Panc1 (cell line): Measurements from ENCODE around the gene SPECC1.

ENCODE experiments used
- POLR2AphosphoS5 ChIP-seq: IDR thresholded peaks from 2 replicates; pipeline ENCODE4 v1.6.1; 2012; ENCODE audit warnings: mild to moderate bottlenecking, low read depth, low read length, moderate library complexity
- SIN3A ChIP-seq: IDR thresholded peaks from 2 replicates; pipeline ENCODE4 v1.6.1; 2012; ENCODE audit warnings: low read depth, mild to moderate bottlenecking, low read length, moderate library complexity, borderline replicate concordance; ENCODE audit not compliant: insufficient read depth
- TCF7L2 ChIP-seq: IDR thresholded peaks from 2 replicates; pipeline ENCODE4 v1.6.1; 2011; ENCODE audit warnings: mild to moderate bottlenecking, low read depth, low read length, inconsistent platforms
- TF ChIP-seq, protein P1 (sequence below): fragments of 450-650 bp; IDR thresholded peaks from 2 replicates; pipeline ENCODE4 v1.5.1; 2017; ENCODE audit warnings: mild to moderate bottlenecking
- TF ChIP-seq, protein P2 (sequence below), 2 experiments: IDR thresholded peaks; 2 replicates each; pipeline ENCODE4 v1.6.1; 2011 to 2012; ENCODE audit warnings: low read depth in 2 of 2, control low read depth in 1 of 2, low read length in 1 of 2, mild to moderate bottlenecking in 1 of 2, moderate library complexity in 1 of 2; ENCODE audit not compliant: insufficient read depth in 1 of 2

DNA sequence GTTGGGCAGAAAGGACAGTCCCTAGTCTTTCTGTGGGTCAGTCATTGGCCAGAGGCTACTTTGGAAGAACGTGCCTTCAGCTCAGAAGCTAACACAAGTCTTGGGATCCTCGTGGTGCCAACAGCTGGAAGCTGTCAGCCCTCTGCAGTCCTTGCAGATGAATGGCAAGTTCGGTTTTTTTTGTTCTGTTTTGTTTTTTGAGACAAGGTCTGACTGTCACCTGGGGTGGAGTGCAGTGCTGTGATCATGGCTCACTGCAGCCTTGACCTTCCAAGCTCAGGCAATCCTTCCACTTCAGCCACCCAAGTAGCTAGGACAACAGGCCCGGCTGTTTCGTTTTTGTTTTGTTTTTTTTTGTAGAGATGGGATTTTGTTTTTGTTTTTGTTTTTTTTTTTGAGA is 149.4 kb downstream of the SPECC1 start:
- TF ChIP-seq, protein P1, sequence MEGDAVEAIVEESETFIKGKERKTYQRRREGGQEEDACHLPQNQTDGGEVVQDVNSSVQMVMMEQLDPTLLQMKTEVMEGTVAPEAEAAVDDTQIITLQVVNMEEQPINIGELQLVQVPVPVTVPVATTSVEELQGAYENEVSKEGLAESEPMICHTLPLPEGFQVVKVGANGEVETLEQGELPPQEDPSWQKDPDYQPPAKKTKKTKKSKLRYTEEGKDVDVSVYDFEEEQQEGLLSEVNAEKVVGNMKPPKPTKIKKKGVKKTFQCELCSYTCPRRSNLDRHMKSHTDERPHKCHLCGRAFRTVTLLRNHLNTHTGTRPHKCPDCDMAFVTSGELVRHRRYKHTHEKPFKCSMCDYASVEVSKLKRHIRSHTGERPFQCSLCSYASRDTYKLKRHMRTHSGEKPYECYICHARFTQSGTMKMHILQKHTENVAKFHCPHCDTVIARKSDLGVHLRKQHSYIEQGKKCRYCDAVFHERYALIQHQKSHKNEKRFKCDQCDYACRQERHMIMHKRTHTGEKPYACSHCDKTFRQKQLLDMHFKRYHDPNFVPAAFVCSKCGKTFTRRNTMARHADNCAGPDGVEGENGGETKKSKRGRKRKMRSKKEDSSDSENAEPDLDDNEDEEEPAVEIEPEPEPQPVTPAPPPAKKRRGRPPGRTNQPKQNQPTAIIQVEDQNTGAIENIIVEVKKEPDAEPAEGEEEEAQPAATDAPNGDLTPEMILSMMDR = no peak
- no peak for TF ChIP-seq SIN3A
- TF ChIP-seq TCF7L2 = no peak
- no peak for TF ChIP-seq POLR2AphosphoS5
- TF ChIP-seq, protein P2, sequence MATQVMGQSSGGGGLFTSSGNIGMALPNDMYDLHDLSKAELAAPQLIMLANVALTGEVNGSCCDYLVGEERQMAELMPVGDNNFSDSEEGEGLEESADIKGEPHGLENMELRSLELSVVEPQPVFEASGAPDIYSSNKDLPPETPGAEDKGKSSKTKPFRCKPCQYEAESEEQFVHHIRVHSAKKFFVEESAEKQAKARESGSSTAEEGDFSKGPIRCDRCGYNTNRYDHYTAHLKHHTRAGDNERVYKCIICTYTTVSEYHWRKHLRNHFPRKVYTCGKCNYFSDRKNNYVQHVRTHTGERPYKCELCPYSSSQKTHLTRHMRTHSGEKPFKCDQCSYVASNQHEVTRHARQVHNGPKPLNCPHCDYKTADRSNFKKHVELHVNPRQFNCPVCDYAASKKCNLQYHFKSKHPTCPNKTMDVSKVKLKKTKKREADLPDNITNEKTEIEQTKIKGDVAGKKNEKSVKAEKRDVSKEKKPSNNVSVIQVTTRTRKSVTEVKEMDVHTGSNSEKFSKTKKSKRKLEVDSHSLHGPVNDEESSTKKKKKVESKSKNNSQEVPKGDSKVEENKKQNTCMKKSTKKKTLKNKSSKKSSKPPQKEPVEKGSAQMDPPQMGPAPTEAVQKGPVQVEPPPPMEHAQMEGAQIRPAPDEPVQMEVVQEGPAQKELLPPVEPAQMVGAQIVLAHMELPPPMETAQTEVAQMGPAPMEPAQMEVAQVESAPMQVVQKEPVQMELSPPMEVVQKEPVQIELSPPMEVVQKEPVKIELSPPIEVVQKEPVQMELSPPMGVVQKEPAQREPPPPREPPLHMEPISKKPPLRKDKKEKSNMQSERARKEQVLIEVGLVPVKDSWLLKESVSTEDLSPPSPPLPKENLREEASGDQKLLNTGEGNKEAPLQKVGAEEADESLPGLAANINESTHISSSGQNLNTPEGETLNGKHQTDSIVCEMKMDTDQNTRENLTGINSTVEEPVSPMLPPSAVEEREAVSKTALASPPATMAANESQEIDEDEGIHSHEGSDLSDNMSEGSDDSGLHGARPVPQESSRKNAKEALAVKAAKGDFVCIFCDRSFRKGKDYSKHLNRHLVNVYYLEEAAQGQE (IDR thresholded peaks at IDR 0.05; ENCODE audit: insufficient read depth in 1 of 2, low read depth in 2 of 2, low read length in 1 of 2) = no peak
